Measurements from ENCODE around the gene LLPH. TPM values are rescaled to one million over a fixed set of nuclear protein-coding genes. Genes with fewer than 3 reads are reported as not detected.

LLPH gene
- total RNA-seq, 1 experiment from 2014 or later: 33.4 TPM

GRCh38 chr12:66090157-66090556, 40.4 kb downstream of the LLPH start:
- no peak overlapping the region for H3K4me3 Mint-ChIP-seq
- no peak overlapping the region for H3K56ac ChIP-seq (ENCODE audit: insufficient read length, low read depth, low read length)
- H2BK120ac ChIP-seq (ENCODE audit: low read depth, low read length, poor library complexity, severe bottlenecking): no peak overlapping the region
- no peak overlapping the region for H3K4me2 ChIP-seq (ENCODE audit: insufficient read depth, insufficient read length, low read length)
- H3T11ph ChIP-seq (ENCODE audit: low read length): no peak overlapping the region
- H4K20me1 ChIP-seq (ENCODE audit: control insufficient read depth, insufficient read depth, insufficient read length): no peaks in the 10 kb centered on the region
- H4K8ac ChIP-seq (replicated peaks; ENCODE audit: insufficient read length, low read depth, low read length): no peak overlapping the region
- H3K9me3 Mint-ChIP-seq: no peaks in the 10 kb centered on the region
- no peak for DNase-seq
- no peak overlapping the region for H3K27ac ChIP-seq (ENCODE audit: insufficient read length, low read depth, low read length)
- peaks cover 3 to 6% of the 10 kb centered on the region in 2 experiments; a peak in 1 of 4 replicates for H3K4me1 Mint-ChIP-seq
- no peak overlapping the region for H2BK20ac ChIP-seq (ENCODE audit: low read depth, low read length, poor library complexity, severe bottlenecking)
- H2BK5ac ChIP-seq (ENCODE audit: insufficient read length, low read length): no peak overlapping the region
- no CpG with 5 or more reads among the region's 4 CpGs for WGBS (ENCODE audit: extremely low coverage, insufficient read length, low lambda C conversion rate)
- H3K4me1 ChIP-seq (ENCODE audit: insufficient read depth, low read length): no peaks in the 10 kb centered on the region
- no peak overlapping the region for H4K91ac ChIP-seq (ENCODE audit: insufficient read length, low read depth, low read length)
- H3K4ac ChIP-seq (ENCODE audit: low read depth, low read length): no peak overlapping the region
- H2BK12ac ChIP-seq (ENCODE audit: insufficient read length, low read depth, low read length): no peak overlapping the region
- H3K36me3 Mint-ChIP-seq (ENCODE audit: insufficient read depth in 1 of 3, low read depth in 3 of 3): no peaks in the 10 kb centered on the region
- H3K27ac Mint-ChIP-seq: no peak overlapping the region
- no peaks in the 10 kb centered on the region for H3K27me3 Mint-ChIP-seq (ENCODE audit: low read depth)
- no peak overlapping the region for H3K23ac ChIP-seq (ENCODE audit: insufficient read length, low read depth, low read length)
- no peaks in the 10 kb centered on the region for H3K27me3 ChIP-seq (ENCODE audit: insufficient read depth, low read length)
- H2AFZ ChIP-seq (ENCODE audit: low read length): no peak overlapping the region
- H3K79me1 ChIP-seq (ENCODE audit: insufficient read depth, low read depth, low read length, poor library complexity, severe bottlenecking): no peaks in the 10 kb centered on the region
- H3K79me2 ChIP-seq (ENCODE audit: insufficient read depth, low read length): no peaks in the 10 kb centered on the region
- H3K9me3 ChIP-seq (ENCODE audit: control insufficient read depth, low read depth, low read length): no peaks in the 10 kb centered on the region
- no peak overlapping the region for H2BK15ac ChIP-seq (ENCODE audit: low read depth, low read length)
- no peak for TF ChIP-seq CTCF (conservative IDR thresholded peaks at IDR 0.05)
- no peak overlapping the region for H3K9ac ChIP-seq (ENCODE audit: extremely low read depth, insufficient read length, low read length)
- no peak overlapping the region for H3K18ac ChIP-seq (ENCODE audit: insufficient read length, low read depth, low read length)
- no peak overlapping the region for H3K14ac ChIP-seq (ENCODE audit: insufficient read depth, low read length)
- no peak overlapping the region for H2AK5ac ChIP-seq (ENCODE audit: insufficient read length, low read length)
- H4K5ac ChIP-seq (ENCODE audit: insufficient read length, low read depth, low read length): no peak overlapping the region
- H3K23me2 ChIP-seq (ENCODE audit: insufficient read length, low read depth, low read length, poor library complexity, severe bottlenecking): no peaks in the 10 kb centered on the region
